GM19438 (cell line): ENCODE results near the gene PRDM16.

Source experiments
- ATAC-seq: cut with Tn5 transposase; IDR thresholded peaks from one replicate; pipeline ENCODE4 v1.9.1; 2021; ENCODE audit warnings: low read depth; ENCODE audit not compliant: unreplicated experiment

Gene PRDM16

DNA sequence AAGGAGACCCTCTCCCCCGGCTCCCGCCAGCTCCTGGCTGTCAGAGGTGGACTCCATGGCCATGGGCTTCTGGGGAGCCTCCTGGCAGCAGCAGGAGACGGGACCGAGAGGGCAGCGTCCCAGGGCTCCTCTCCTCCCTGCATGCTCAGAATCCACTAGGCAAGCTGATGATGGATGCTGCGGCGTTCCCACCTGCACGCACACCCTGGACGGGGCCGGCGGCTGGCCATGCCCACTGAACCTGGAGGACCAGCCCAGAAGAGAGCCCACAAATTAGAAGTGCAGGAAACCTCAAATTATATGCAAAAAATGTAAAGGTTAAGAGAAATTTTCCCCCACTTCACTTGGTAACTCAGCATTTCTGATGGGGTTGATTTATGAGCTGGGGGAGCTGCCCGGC lies 308.2 kb downstream of the PRDM16 start:
- ATAC-seq, result no peak

GRCh38 chr1:3377604-3378279 lies 308.7 kb downstream of the PRDM16 start:
- ATAC-seq, result no peak

DNA sequence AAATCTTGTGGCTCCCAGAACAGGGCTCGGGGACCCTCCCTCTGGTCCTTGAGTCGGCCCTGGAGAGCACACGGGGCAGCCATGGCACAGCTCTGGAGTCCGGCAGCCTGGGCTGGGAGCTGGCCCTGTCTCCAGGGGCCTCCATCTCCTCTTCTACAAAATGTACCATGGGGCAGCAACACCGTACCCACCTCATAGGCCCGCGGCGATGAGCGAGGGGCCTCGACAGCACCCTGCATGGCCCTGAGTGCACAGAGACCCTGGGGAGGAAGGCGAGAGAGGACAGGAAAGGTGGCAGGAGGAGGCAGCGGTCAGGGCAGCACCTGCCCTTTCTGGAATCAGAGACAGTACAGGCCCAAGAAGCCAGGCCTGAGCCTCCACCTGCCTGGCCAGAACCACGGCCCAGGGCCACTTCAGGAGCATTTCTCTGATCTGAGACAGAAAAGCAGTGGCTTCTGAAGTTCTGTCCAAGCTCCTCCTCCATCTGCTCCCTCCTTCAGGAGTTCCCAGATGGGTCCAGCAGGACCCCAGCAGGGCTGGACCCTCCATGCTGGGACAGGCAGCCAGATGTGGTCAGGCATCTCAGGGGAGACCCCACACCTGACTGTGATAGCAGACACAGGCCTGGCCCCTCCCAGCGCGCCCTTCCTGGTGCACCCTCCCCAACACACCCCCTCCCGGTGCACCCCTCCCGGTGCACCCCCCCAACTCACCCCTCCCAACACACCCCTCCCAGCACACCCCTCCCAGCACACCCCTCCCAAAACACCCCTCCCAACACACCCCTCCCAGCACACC lies 309.6 kb downstream of the PRDM16 start:
- no peak for ATAC-seq

GRCh38 chr1:3379934-3380333 lies 310.9 kb downstream of the PRDM16 start:
- no peak for ATAC-seq

DNA sequence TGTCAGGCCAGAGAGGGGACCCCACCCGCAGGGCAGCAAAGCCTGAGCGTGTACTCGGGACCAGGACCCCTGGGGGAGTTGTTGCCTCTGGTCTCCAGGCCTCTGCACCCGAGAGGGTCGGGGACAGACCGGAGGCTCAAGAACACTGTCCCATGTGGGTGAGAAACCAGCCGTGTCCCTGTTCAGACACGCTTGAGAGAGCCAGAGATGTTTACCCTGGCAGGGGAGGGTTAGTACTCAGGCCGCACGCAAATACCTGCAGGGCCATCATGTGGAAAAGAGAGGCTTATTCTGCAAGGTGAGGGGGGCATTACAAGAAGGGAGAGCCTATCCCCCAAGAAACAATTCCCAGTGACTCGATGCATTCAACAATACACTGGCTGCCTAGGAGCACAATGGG lies 311.5 kb downstream of the PRDM16 start:
- ATAC-seq, result no peak

- ATAC-seq, result no peak
These were observed 312.9 kb downstream of the PRDM16 start for GRCh38 chr1:3381901-3382300.

DNA sequence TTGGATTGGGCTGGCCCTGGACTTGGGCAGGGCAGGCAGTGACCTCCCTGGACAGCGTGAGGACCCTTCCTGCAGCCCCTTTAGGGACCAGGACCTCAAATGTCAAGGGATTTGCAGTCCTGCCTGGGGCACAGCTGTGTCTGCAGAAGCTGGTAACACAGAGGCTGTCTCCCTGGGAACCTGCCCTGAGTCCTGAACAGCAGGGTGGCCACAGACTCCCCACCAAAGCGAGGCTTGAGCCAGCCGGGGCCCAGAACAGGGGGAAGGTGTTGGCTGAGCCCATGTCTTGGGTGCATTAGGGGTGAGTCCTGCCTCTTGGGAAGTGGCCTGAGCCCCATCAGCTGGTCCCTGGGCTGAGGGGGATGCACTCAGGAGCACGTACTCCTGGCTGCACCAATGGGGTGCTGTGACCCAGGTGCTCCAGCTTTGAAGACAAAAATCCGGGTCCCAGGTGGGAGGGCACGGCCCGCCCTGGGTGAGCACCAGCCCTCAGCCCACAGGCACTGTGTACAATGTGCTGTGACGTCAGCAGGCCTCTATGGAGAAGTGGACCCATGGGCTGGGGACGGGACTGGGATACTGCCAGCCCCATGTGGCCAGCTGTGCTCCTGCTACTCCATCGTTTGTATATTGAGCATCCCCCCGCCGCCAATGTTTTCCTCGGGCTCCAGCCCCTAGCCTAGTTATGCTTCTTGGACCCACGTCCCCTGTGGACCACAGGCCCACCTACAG lies 313.5 kb downstream of the PRDM16 start:
- ATAC-seq, result no peak

DNA sequence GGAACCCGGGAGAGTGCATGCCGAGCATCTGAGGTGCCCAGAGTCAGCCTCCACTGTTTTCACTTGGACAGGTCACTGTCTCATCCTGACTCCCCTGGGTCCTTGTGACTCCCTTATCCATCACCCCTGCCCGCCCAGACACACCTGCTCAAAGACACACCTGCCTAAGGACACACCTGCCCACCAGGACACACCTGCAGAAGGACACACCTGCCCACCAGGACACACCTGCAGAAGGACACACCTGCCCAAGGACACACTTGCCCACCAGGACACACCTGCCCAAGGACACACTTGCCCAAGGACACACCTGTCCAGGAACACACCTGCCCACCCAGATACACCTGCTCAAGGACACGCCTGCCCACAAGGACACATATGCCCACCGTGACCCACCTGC lies 314.7 kb downstream of the PRDM16 start:
- ATAC-seq, result no peak

GRCh38 chr1:3384407-3384806 lies 315.4 kb downstream of the PRDM16 start:
- ATAC-seq, result no peak

DNA sequence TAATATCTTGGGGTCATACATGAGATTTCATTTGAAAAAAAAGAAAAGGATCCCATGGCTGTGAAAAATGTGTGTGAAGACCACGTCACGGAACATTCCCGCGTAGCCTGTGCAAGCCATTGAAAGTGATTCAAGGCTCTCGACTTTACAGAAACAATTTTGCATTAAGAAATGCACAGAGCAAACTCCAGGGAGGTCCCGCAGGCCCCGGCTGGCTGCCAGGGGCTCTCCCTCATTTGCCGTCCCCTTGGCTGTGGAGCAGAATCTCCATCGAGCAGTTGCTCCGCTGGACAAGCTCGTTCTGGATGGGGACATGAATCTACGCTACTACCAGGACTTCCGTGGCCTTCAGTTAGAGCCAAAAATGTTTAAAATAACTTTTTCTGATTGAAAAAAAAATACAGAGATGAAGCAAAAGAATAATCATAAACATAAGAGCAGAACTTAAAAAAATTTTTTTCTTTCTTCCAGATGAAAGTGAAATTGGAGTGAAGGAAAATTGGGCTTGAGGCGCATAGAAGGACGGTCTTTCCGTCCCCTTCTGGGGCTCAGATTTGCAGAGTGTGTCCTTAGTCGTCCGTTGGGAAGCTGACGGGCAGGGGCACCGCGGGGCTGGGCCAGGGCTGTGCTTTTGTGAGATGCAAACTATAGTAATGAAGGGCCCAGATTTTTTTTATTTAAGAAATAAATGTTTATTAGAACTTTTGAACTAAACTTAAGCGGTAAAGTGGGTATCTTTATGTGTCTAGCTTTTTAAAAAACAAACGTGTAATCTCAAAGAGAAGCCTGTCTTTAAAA lies 317.4 kb downstream of the PRDM16 start:
- no peak for ATAC-seq

DNA sequence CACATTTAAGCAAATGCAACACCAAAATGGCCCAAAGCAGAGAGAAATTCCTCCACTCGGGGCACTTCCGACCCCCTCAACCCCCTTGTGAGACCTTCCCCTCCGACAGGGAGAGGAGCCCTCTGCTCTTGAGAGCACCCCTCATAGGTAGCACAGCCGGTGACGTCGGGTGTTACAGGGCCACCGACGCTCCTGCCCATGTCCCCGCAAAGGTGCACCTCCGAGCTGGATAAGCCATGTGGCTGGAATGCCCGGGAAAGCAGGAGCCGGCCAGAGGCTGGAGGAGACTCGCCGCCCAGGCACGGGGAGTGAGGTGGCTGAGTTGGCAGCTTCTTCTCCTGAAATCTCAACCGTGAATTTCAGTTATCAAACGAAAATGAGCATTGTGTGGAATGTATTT lies 318.4 kb downstream of the PRDM16 start:
- ATAC-seq, result no peak

- ATAC-seq, result no peak
These were observed 320.3 kb downstream of the PRDM16 start for GRCh38 chr1:3389093-3389833.

GRCh38 chr1:3390291-3390690 lies 321.3 kb downstream of the PRDM16 start:
- ATAC-seq, result no peak

DNA sequence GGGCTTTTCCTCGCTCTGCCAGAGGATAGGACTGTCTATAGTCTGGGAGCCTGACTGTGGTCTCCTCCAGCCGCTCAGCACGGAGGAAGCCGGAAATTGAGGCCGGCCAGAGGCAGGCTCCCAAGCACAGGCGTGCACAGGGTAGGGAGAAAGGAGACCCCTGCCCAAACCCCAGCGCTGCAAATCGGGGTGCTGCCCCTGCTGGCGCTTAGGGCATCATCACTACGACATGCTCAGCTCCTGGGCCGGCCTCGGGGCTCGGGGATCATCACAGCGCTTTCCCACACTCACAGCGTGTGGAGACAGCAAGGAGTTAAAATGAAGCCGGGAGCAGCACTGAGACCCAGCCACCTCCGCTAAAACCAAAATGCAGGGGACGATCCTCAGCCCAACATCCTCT lies 322.7 kb downstream of the PRDM16 start:
- no peak for ATAC-seq

DNA sequence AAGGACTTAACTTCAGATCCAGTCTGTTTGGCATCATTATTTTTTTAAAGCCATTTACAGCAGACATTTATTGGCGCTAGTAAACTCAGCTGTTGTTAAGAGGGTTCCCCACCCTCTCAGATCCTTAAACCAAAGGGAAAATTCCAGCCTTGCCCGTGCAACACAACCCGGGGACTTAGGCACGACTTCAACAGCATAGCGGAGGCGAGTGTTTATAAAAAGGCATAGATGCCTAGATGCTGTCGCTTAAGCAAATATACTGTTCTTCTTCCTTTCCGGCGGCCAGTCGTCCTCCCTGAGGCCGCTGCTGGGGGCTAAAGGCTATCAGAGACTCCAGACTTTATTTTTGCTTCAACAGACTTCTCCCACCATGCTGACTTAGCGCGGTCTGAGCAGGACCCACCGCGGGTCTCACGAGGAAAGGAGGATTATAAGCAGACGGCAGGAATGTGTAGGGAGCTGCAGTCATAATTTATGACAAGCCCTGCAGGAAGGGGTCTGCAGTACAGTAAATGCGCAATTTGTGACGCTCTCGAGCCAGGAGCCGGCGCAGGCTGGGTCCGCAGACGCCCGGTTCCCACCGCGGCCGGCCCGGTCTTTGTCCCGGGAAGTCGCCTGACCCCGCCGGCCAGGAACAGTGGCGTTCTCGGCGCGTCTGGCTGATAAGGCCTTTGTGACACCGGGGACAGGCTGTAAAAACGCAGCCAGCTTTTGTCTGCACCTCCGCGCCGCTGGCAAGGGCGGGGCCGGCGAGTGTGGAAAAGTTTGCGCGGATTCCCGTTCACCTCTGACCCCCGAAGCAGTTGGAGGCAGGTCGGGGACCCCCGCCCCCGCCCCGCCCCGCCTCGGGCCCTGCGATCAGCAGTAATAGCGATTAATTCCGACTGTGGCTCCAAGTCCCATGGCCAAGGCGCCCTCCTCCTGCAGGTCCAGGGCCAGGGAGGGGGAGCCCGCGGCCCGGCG lies 324.3 kb downstream of the PRDM16 start:
- ATAC-seq, result no peak

DNA sequence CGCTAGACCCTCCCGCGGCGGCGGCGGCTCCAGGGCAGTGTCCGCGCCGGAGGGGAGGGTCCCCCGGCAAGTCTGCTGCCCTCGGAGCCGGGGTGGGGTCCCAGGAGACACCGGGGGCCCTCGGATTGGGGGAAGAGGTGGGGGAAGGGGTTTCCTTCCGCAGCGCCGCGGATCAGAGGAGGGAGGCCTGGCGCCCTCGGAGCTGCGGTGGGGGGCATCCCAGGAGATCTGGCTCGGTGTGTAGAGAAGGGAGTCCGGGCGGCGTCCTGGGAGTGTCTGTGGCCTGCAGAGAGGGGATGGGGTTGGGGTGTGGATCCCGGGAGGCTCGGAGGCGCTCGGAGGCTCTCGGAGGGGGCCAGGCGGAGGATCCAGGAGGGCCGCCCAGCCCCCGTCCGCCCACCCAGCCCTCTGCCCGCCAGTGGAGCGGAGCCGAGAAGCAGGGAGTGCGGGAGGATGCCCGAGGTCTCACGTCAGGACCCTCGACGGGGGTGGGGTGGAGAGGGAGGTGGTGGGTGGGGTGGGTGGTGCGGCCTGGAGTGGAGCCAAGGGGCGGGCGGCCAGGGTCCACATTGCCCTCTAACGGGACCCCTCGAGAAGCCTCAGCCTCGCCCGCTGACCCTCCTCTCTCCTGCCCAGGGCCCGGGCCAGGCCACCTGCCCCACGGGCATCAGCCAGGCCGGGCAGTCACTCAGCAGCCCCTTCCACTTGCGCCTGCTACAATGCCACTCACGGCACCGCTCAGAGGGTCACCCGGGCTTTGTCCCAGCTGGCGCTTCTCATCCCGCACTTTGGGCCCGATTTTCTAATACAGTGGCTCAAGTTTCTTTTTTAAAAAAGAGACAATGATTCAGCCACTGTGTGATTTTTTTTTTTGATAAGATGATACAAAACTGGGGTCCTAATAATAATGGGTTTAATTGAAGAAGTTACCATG lies 325.3 kb downstream of the PRDM16 start:
- ATAC-seq, result no peak

- no peak for ATAC-seq
These were observed 327.4 kb downstream of the PRDM16 start for GRCh38 chr1:3396411-3396810.

GRCh38 chr1:3397311-3397710 lies 328.3 kb downstream of the PRDM16 start:
- no peak for ATAC-seq
